ENCODE measurements around the gene TK2. TPM values are rescaled to one million over a fixed set of nuclear protein-coding genes. Genes with fewer than 3 reads are reported as not detected.
"Not testable (repeated sequence)": the region's sequence is repeated elsewhere in the genome, so short reads cannot be mapped to it uniquely, and the experiment has no call there.

TK2 gene
- polyA plus RNA-seq, 2 of the 4 experiments (the other 2 are of a cell fraction): 13.9 to 29.5 TPM

GRCh38 chr16:66515596-66516508 lies 34.1 kb downstream of the TK2 start (continued):
- TF ChIP-seq REST (IDR thresholded peaks at IDR 0.05): no peak
- no peak for TF ChIP-seq FOSL2 (IDR thresholded peaks at IDR 0.05)
- no peak; the same call in 1 of the 2 replicates for TF ChIP-seq FOSL2 (CRISPR knock-in tag; IDR thresholded peaks at IDR 0.05)
- peak; percentile 71 for TF ChIP-seq SMC3 (IDR thresholded peaks at IDR 0.05)
- TF ChIP-seq MAZ (IDR thresholded peaks at IDR 0.05; ENCODE audit: borderline replicate concordance, low read depth, low read length): no peak
- peak; percentile 55; the same call in 1 of the 2 replicates for TF ChIP-seq GATA3 (IDR thresholded peaks at IDR 0.05; ENCODE audit: borderline replicate concordance)
- TF ChIP-seq CBX2 (IDR thresholded peaks at IDR 0.05; ENCODE audit: borderline replicate concordance, low read depth): no peak
- TF ChIP-seq NPAS2 (CRISPR knock-in tag; IDR thresholded peaks at IDR 0.05; ENCODE audit: borderline replicate concordance): no peak
- TF ChIP-seq KDM5A (IDR thresholded peaks at IDR 0.05): no peak

- peak overlapping the region; percentile 92 to 95 for H3K27ac ChIP-seq
- ChIA-PET CTCF (interaction anchor here (0.6 to 2.4 kb wide), 26 partner anchors 9 to 156 kb away, joined by 3 to 41 read pairs (median 4); no protein-coding TSS in a partner anchor), POLR2A (interaction anchor here (1.0 kb wide), 1 partner anchor 37 kb away, joined by 3 read pairs; the partner anchor contains the start of gene CKLF)
- FAIRE-seq; H3K9me3 ChIP-seq; ATAC-seq; DNase-seq (ENCODE audit: low read depth in 1 of 2, low spot score in 1 of 2); H3K4me3 ChIP-seq: not testable (repeated sequence)
- H3K4me2 ChIP-seq: peak overlapping the region; percentile 75; the same call in 2 of the 3 replicates
- peaks cover 72% of the 10 kb centered on the region for H3K4me1 ChIP-seq
- 90% methylated on average over 10 of the region's 10 CpGs for WGBS (ENCODE audit: missing lambda C conversion rate)
Measured at GRCh38 chr16:66514980-66515595, 34.8 kb downstream of the TK2 start.

GRCh38 chr16:66514391-66514790 lies 35.5 kb downstream of the TK2 start:
- over 99% methylated on average over 7 of the region's 17 CpGs for WGBS (ENCODE audit: missing lambda C conversion rate)
- not testable (repeated sequence) for FAIRE-seq

GRCh38 chr16:66513111-66513723 lies 36.7 kb downstream of the TK2 start:
- Histone ChIP-seq H3K4me2 (peak overlapping the region; percentile 86), H3K4me3 (no peak overlapping the region), H3K9me3 (no peaks in the 10 kb centered on the region), H3K4me1 (peaks cover 89% of the 10 kb centered on the region), H3K27ac (peak overlapping the region; percentile 95 to 97)
- CTCF ChIA-PET: interaction anchor here (1.5 to 8.2 kb wide), 5 partner anchors 26 to 108 kb away, joined by 6 to 68 read pairs (median 6); partner anchors contain the start of gene CKLF
- ATAC-seq: no peak; a peak in 1 of 6 replicates
- TF ChIP-seq ZNF302 (CRISPR knock-in tag; IDR thresholded peaks at IDR 0.05) (no peak), FOSL2 (IDR thresholded peaks at IDR 0.05) (0 out of 2 replicates have a peak, but pooled peaks have one; percentile 11), FOSL2 (CRISPR knock-in tag; IDR thresholded peaks at IDR 0.05) (peak; percentile 61), FOXS1 (CRISPR knock-in tag; IDR thresholded peaks at IDR 0.05) (peak; percentile 27; the same call in 1 of the 2 replicates), CBX2 (IDR thresholded peaks at IDR 0.05; ENCODE audit: borderline replicate concordance, low read depth) (no peak), HOXB5 (CRISPR knock-in tag; IDR thresholded peaks at IDR 0.05) (no peak), FOSB (CRISPR knock-in tag; IDR thresholded peaks at IDR 0.05) (0 out of 2 replicates have a peak, but pooled peaks have one; percentile 48), KDM1A (IDR thresholded peaks at IDR 0.05; ENCODE audit: low read depth) (no peak), MAFK (IDR thresholded peaks at IDR 0.05; ENCODE audit: partially characterized antibody) (peak; percentile 90), PBX3 (IDR thresholded peaks at IDR 0.05) (peak; percentile 39; the same call in 1 of the 2 replicates), BCL3 (IDR thresholded peaks at IDR 0.05) (0 out of 3 replicates have a peak, but pooled peaks have one; percentile 2)
- 20% methylated on average over 8 of the region's 8 CpGs for WGBS (ENCODE audit: missing lambda C conversion rate)
- DNase-seq (ENCODE audit: low read depth in 1 of 2, low spot score in 1 of 2): peak in 1 of 2 experiments; percentile 80
- no peak for FAIRE-seq
- POLR2A ChIA-PET: interaction anchor here (1.4 kb wide), 1 partner anchor 9 kb away, joined by 4 read pairs; no protein-coding TSS in a partner anchor

More at GRCh38 chr16:66514391-66514790, 35.5 kb downstream of the TK2 start:
- H3K4me3 ChIP-seq; POLR2A ChIA-PET; DNase-seq (ENCODE audit: low read depth in 1 of 2, low spot score in 1 of 2); H3K9me3 ChIP-seq; ATAC-seq; H3K4me2 ChIP-seq: not testable (repeated sequence)
- CTCF ChIA-PET: interaction anchor here (2.0 to 2.4 kb wide), 2 partner anchors 33 to 107 kb away, joined by 14 to 41 read pairs; no protein-coding TSS in a partner anchor
- TF ChIP-seq ZNF302 (CRISPR knock-in tag; IDR thresholded peaks at IDR 0.05): 0 out of 2 replicates have a peak, but pooled peaks have one; percentile 12
- TF ChIP-seq HEYL (CRISPR knock-in tag; IDR thresholded peaks at IDR 0.05): 0 out of 2 replicates have a peak, but pooled peaks have one; percentile 57
- Histone ChIP-seq H3K27ac (peak overlapping the region in 1 of 2 experiments; percentile 95; a peak in 4 of 6 replicates), H3K4me1 (peaks cover 79% of the 10 kb centered on the region)
